Heart left ventricle (tissue), 16 donors: ENCODE measurements around the gene AKR1C3. TPM values are rescaled to one million over a fixed set of nuclear protein-coding genes. Genes with fewer than 3 reads are reported as not detected.
"Not testable (repeated sequence)": the region's sequence is repeated elsewhere in the genome, so short reads cannot be mapped to it uniquely, and the experiment has no call there.

ENCODE experiments used
- ATAC-seq, 4 donors: fragments of 200-7000 bp; cut with Tn5 transposase; one replicate each; pipeline ENCODE4 v1.9.1; 2020 to 2022; ENCODE audit warnings: moderate library complexity in 4 of 4, mild to moderate bottlenecking in 3 of 4, moderate number of reproducible peaks in 1 of 4
- DNase-seq, 5 donors: peaks; one replicate each; pipeline ENCODE4 v3.0.0-alpha.2; 2020
- H3K27ac ChIP-seq, 12 donors: fragments of 200-600 bp; sonication (generic) in 4 of 12; one replicate each; pipeline versions ENCODE4 v1.5.0 to v1.8.0; 2016 to 2022; ENCODE audit warnings: mild to moderate bottlenecking in 2 of 12
- H3K27me3 ChIP-seq, 9 donors: fragments of 200-600 bp; sonication (generic) in 2 of 9; one replicate each; pipeline versions ENCODE4 v1.5.1 to v1.8.0; 2016 to 2022; ENCODE audit warnings: mild to moderate bottlenecking in 3 of 9
- H3K36me3 ChIP-seq, 9 donors: fragments of 200-600 bp; sonication (generic) in 2 of 9; one replicate each; pipeline versions ENCODE4 v1.5.0 to v1.8.0; 2018 to 2022; ENCODE audit warnings: mild to moderate bottlenecking in 2 of 9
- H3K4me1 ChIP-seq, 12 donors: fragments of 200-600 bp; sonication (generic) in 4 of 12; one replicate each; pipeline versions ENCODE4 v1.5.0 to v1.8.0; 2016 to 2022; ENCODE audit warnings: mild to moderate bottlenecking in 3 of 12
- H3K4me3 ChIP-seq, 12 donors: fragments of 200-600 bp; sonication (generic) in 4 of 12; one replicate each; pipeline versions ENCODE4 v1.5.0 to v1.8.0; 2017 to 2022; ENCODE audit warnings: mild to moderate bottlenecking in 9 of 12, moderate library complexity in 4 of 12
- H3K9me3 ChIP-seq, 12 donors: fragments of 200-600 bp; sonication (generic) in 4 of 12; one replicate each; pipeline versions ENCODE4 v1.5.0 to v1.8.0; 2016 to 2022; ENCODE audit warnings: mild to moderate bottlenecking in 1 of 12
- CTCF ChIP-seq, 12 donors: fragments of 200-600 bp; sonication (generic) in 4 of 12; IDR thresholded peaks; one replicate each; pipeline versions ENCODE4 v1.5.0 to v1.8.0; 2018 to 2022; ENCODE audit warnings: antibody characterized with exemption in 12 of 12, mild to moderate bottlenecking in 5 of 12
- POLR2A ChIP-seq, 2 donors: fragments of 450-650 bp; IDR thresholded peaks; one replicate each; pipeline ENCODE4 v1.6.1; 2017; ENCODE audit warnings: antibody characterized with exemption in 2 of 2, mild to moderate bottlenecking in 2 of 2, moderate library complexity in 2 of 2
- WGBS, 4 donors: extraction: QIAGEN DNeasy Blood & Tissue Kit in 2 of 4; methylation state at CpG; one replicate each; pipeline versions ENCODE4 v1.1.5 to v1.1.7; 2013 to 2018; 5-methylcytosine and 5-hydroxymethylcytosine counted together
- intact Hi-C, 10 donors: fragments of 100-400 bp; cut with DNase I; formaldehyde crosslinking; loops; one replicate each; pipeline versions ENCODE4 v1.11.1 to v1.14.2; 2022
- polyA plus RNA-seq, 2 donors: library from polyadenylated mRNA; stranded (reverse); fragments of 200-250 nt; gene quantifications; one replicate each; pipeline ENCODE4 v1.2.3, GENCODE V29; 2013
- total RNA-seq, 9 donors: library from RNA; depleted of rRNA in 2 of 9; stranded (reverse); fragments of >200 nt in 2 of 9; fragmentation: NEBNext Ultra II Directional in 3 of 9; extraction: Animal tissue kit (Norgen Biotek cat#: 25700) in 3 of 9; gene quantifications; one replicate each; pipeline versions ENCODE4 v1.1.0 to v1.2.4, GENCODE V29; 2016 to 2023
- donor health status: ischemic (EF 13 %, LVEDD 7.1; RV severe dilation, severe dysfunction).
- donor health status: healthy with polysubstance abuse.
- donor health status: DM: no; HTN: yes; CAD: no.
- donor health status: DM: no; HTN: no; CAD: no.
- donor health status: ischemic (EF 25% LVEDD 6.9; RV normal size, moderate dysfunction).
- donor health status: ischemic (EF 25% LVEDD 5.7; RV mildly dilated, moderate dysfunction).
- donor health status: healthy.
- donor health status: DM: yes; HTN: yes; CAD: no.
- donor health status: ischemic (EF 35%, LVEDD 5.7; RV mildly dilated, moderate dysfunction).
- donor health status: nonischemic (EF 11% LVEDD 7.7; RV severe dilation, severe dysfunction).
- donor health status: DM: yes; HTN: yes; CAD: no.
- donor health status: PGD.
- donor health status: ischemic (EF 29% LVEDD 5.4; RV normal size, mild dysfunction).
- donor health status: nonischemic (EF 23%, LVEDD 6.1; RV moderate dilation, normal function).

The AKR1C3 gene
- total and polyA plus RNA-seq, 11 donors, result 13.9 to 25.1 (median 21.1) TPM

GRCh38 chr10:5095687-5096086 lies 1.5 kb downstream of the AKR1C3 start:
- Histone ChIP-seq H3K36me3 (peaks cover 0 to 40% (median 24%) of the 10 kb centered on the region in 9 donors), H3K9me3 (peaks cover 0 to 9% (median 0%) of the 10 kb centered on the region in 12 donors), H3K4me1 (peaks cover 0 to 14% (median 2%) of the 10 kb centered on the region in 12 donors), H3K4me3 (peak overlapping the region in 11 of 12 donors; percentile 9 to 68 (median 63)), H3K27me3 (no peaks in the 10 kb centered on the region), H3K27ac (peak overlapping the region in 6 of 12 donors; percentile 0 to 77 (median 72))
- DNase-seq, result no peak
- TF ChIP-seq POLR2A (IDR thresholded peaks at IDR 0.05), result no peak
- no peak for TF ChIP-seq CTCF (IDR thresholded peaks at IDR 0.05)
- intact Hi-C loops, result loop anchor here in 9 of 10 donors (2.0 to 10.0 kb wide), 11 partner anchors 78 to 292 kb away; no protein-coding TSS in a partner anchor
- ATAC-seq, result peak in 2 of 4 donors; percentile 36 to 40
- WGBS, 4 donors, result 52 to 70% (median 58%) methylated on average over 4 of the region's 4 CpGs

GRCh38 chr10:5096108-5096507 lies 1.9 kb downstream of the AKR1C3 start:
- intact Hi-C loops, result loop anchor here in 6 of 10 donors (5.0 to 10.0 kb wide), 8 partner anchors 79 to 291 kb away; no protein-coding TSS in a partner anchor
- no peak for ATAC-seq
- no peak for DNase-seq
- H3K4me3 ChIP-seq, result peak overlapping the region in 10 of 12 donors; percentile 9 to 68 (median 63)
- peaks cover 0 to 44% (median 28%) of the 10 kb centered on the region in 9 donors for H3K36me3 ChIP-seq
- peaks cover 0 to 14% (median 2%) of the 10 kb centered on the region in 12 donors for H3K4me1 ChIP-seq
- 72 to 100% (median 84%) methylated on average over 2 of the region's 2 CpGs for WGBS, 4 donors
- peaks cover 0 to 9% (median 0%) of the 10 kb centered on the region in 12 donors for H3K9me3 ChIP-seq
- peak overlapping the region in 3 of 12 donors; percentile 70 to 77 (median 74) for H3K27ac ChIP-seq
- H3K27me3 ChIP-seq, result no peaks in the 10 kb centered on the region
- no peak for TF ChIP-seq CTCF (IDR thresholded peaks at IDR 0.05)
- no peak for TF ChIP-seq POLR2A (IDR thresholded peaks at IDR 0.05)

GRCh38 chr10:5102479-5102878 lies 8.3 kb downstream of the AKR1C3 start:
- not testable (repeated sequence) for DNase-seq, H3K9me3 ChIP-seq, H3K4me3 ChIP-seq, H3K27ac ChIP-seq, H3K27me3 ChIP-seq, ATAC-seq, H3K4me1 ChIP-seq
- intact Hi-C loops, result loop anchor here in 1 of 10 donors (10.0 kb wide), 1 partner anchor 172 kb away; no protein-coding TSS in a partner anchor
- H3K36me3 ChIP-seq, result peaks cover 0 to 97% (median 64%) of the 10 kb centered on the region in 9 donors
- WGBS, 4 donors, result 69 to 89% (median 85%) methylated on average over 3 to 6 of the region's 11 CpGs

GRCh38 chr10:5103481-5103880 lies 9.3 kb downstream of the AKR1C3 start:
- TF ChIP-seq CTCF (IDR thresholded peaks at IDR 0.05) (no peak), POLR2A (IDR thresholded peaks at IDR 0.05) (no peak)
- Histone ChIP-seq H3K27me3 (no peaks in the 10 kb centered on the region), H3K4me1 (peaks cover 0 to 2% (median 0%) of the 10 kb centered on the region in 12 donors), H3K9me3 (no peaks in the 10 kb centered on the region), H3K27ac (no peak overlapping the region), H3K4me3 (no peak overlapping the region), H3K36me3 (peaks cover 0 to 92% (median 54%) of the 10 kb centered on the region in 9 donors)
- WGBS, 4 donors, result 77 to 91% (median 85%) methylated on average over 2 of the region's 2 CpGs
- DNase-seq (no peak), ATAC-seq (no peak)
- intact Hi-C loops, result loop anchor here in 1 of 10 donors (10.0 kb wide), 1 partner anchor 171 kb away; no protein-coding TSS in a partner anchor
